NT2/D1 (cell line): ENCODE results near the gene SGCD.

Experiments
- DNase-seq: peaks from one replicate; pipeline ENCODE4 v3.0.0-alpha.2; 2011; ENCODE audit warnings: low read depth, low spot score
- H3K27me3 ChIP-seq: 2 replicates; pipeline ENCODE4 v1.6.0; 2011; ENCODE audit warnings: mild to moderate bottlenecking; ENCODE audit not compliant: insufficient read length, insufficient read depth
- H3K36me3 ChIP-seq: 2 replicates; pipeline ENCODE4 v1.6.1; 2011; ENCODE audit warnings: mild to moderate bottlenecking, low read length, mixed read lengths; ENCODE audit not compliant: insufficient read depth, insufficient read length
- H3K4me1 ChIP-seq: 2 replicates; pipeline ENCODE4 v1.5.1; 2011; ENCODE audit not compliant: insufficient read depth, insufficient read length
- H3K4me3 ChIP-seq: 2 replicates; pipeline ENCODE4 v1.5.1; 2011; ENCODE audit warnings: low read depth; ENCODE audit not compliant: insufficient read length
- H3K9ac ChIP-seq: 2 replicates; pipeline ENCODE4 v1.6.0; 2011; ENCODE audit warnings: low read depth; ENCODE audit not compliant: insufficient read length
- H3K9me3 ChIP-seq: 2 replicates; pipeline ENCODE4 v1.5.1; 2011; ENCODE audit warnings: mild to moderate bottlenecking, low read length; ENCODE audit not compliant: insufficient read depth
- SUZ12 ChIP-seq: IDR thresholded peaks from 2 replicates; pipeline ENCODE4 v1.6.1; 2011; ENCODE audit not compliant: insufficient read length, insufficient read depth; ENCODE audit errors: extremely low read depth
- YY1 ChIP-seq: IDR thresholded peaks from 2 replicates; pipeline ENCODE4 v1.6.1; 2011; ENCODE audit not compliant: insufficient read length, insufficient read depth
- ZNF274 ChIP-seq: IDR thresholded peaks from 2 replicates; pipeline ENCODE4 v1.6.1; 2011; ENCODE audit warnings: mild to moderate bottlenecking, low read depth, low read length

Gene SGCD

DNA sequence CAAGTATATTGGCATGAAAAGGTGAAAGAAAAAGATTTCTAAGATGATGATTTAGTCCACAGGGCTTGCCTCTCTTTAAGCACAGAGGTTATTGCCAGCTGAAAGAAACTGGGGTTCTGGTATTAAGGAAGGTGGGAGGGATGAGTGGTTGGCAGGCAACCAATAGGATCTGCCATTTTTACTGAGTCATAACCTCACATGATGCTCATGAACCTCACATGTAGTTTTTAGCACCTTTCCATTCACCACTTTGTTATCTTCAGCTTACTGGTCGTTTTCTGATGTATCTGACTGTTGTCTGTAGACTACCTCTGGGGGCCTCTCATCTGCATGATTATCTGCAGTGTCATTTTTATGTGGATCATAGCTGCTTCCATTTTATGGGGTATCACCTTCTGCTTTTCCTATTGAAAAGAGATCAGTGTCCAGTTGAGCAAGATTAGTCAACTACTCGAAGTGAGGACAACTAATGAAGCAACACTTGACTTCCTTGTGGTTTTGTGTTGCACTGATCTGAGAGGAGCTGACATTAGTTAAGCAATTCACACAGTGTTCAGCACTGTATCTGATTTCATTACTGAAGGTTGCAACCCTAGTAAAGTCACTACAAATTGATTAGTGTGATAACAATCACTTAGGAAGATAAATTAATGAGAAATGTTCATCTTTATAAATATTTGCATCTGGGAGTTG is 186.3 kb downstream of the SGCD start:
- TF ChIP-seq ZNF274 (no peak), YY1 (no peak), SUZ12 (no peak)
- DNase-seq = no peak

GRCh38 chr5:156515121-156515520 is 188.2 kb downstream of the SGCD start:
- TF ChIP-seq ZNF274 (no peak), YY1 (no peak), SUZ12 (no peak)
- H3K9ac ChIP-seq = no peak overlapping the region
- H3K4me3 ChIP-seq = no peak overlapping the region
- no peaks in the 10 kb centered on the region for H3K27me3 ChIP-seq
- no peaks in the 10 kb centered on the region for H3K4me1 ChIP-seq
- H3K36me3 ChIP-seq = no peaks in the 10 kb centered on the region
- no peaks in the 10 kb centered on the region for H3K9me3 ChIP-seq
- no peak for DNase-seq

More for the DNA sequence above, 186.3 kb downstream of the SGCD start:
- no peak overlapping the region for H3K4me3 ChIP-seq
- no peaks in the 10 kb centered on the region for H3K27me3 ChIP-seq
- H3K9ac ChIP-seq = no peak overlapping the region
- no peaks in the 10 kb centered on the region for H3K36me3 ChIP-seq
- H3K4me1 ChIP-seq = no peaks in the 10 kb centered on the region
- H3K9me3 ChIP-seq = no peaks in the 10 kb centered on the region

DNA sequence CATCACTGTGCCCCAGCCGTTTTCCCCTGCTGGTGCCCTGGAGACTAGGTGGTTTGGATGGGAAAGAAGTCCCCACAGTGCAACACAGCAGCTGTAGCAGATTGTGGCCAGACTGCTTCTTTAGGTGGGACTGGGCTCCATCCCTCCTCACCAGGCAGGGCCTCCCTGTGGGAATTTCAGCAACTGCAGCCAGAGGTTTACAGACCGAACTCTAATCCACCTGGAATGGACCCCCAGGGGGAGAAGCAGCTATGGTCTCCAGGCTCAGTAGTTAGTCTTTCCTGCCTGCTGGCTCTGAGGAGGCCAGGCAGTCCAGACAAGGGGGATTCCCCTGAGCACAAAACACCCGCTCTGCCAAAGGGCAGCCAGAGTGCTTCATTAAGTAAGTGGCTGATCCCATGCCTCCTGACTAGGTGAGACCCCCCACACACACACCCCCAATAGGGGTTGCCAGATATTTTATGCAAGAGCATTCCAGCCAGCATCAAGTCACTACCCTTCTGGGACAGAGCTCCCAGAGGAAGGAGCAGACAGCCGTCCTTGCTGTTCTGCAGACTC is 188.9 kb downstream of the SGCD start:
- Histone ChIP-seq H3K4me3 (no peak overlapping the region), H3K9me3 (no peaks in the 10 kb centered on the region), H3K4me1 (no peaks in the 10 kb centered on the region), H3K27me3 (no peaks in the 10 kb centered on the region), H3K9ac (no peak overlapping the region), H3K36me3 (no peaks in the 10 kb centered on the region)
- no peak for DNase-seq
- TF ChIP-seq SUZ12 (no peak), ZNF274 (no peak), YY1 (no peak)

DNA sequence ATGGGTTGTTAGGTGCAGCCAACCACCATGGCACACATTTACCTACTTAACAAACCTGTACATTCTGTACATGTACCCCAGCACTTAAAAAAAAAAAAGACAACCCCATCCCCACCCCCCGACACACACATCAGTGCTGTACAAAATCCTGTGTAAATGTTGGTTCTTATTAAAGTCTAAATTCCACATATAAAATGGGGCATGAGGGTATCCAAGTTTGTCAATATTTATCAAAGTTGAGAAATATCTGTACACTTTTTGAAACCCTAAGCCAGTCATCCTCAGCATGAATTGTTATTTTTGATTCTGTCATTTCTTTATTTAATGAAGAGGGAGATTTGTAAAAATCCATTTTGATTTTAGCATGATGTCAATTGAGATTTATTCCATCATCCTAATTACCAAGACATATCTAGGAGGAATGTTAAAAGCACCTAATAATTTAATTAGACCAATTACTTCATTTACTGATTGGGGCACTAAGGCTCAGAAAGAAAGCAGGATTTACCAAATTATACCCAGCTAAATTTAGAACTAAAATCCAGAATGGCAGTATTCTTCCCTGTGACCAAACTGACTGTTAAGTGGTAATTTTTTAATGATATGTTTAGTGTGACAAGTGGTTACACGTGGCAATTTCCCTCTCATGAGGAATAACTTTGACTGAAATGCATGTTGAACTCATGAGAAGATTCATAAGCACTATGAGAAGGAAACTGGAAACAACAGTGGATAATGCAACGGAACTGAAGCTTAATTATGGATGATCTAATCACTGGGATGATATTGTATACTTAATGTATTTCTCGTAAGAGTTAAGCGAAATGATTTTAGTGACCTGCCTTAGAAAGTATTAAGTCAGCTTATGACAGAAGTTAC is 195.9 kb downstream of the SGCD start:
- Histone ChIP-seq H3K9me3 (no peaks in the 10 kb centered on the region), H3K4me3 (no peak overlapping the region), H3K36me3 (no peaks in the 10 kb centered on the region), H3K9ac (no peak overlapping the region), H3K27me3 (no peaks in the 10 kb centered on the region), H3K4me1 (no peaks in the 10 kb centered on the region)
- TF ChIP-seq SUZ12 = no peak
- TF ChIP-seq YY1 = no peak
- no peak for TF ChIP-seq ZNF274
- DNase-seq = no peak

GRCh38 chr5:156523607-156524006 is 196.6 kb downstream of the SGCD start:
- no peaks in the 10 kb centered on the region for H3K27me3 ChIP-seq
- no peak overlapping the region for H3K4me3 ChIP-seq
- no peaks in the 10 kb centered on the region for H3K4me1 ChIP-seq
- no peaks in the 10 kb centered on the region for H3K36me3 ChIP-seq
- TF ChIP-seq SUZ12 (no peak), YY1 (no peak), ZNF274 (no peak)
- H3K9ac ChIP-seq = no peak overlapping the region
- H3K9me3 ChIP-seq = no peaks in the 10 kb centered on the region
- no peak for DNase-seq

DNA sequence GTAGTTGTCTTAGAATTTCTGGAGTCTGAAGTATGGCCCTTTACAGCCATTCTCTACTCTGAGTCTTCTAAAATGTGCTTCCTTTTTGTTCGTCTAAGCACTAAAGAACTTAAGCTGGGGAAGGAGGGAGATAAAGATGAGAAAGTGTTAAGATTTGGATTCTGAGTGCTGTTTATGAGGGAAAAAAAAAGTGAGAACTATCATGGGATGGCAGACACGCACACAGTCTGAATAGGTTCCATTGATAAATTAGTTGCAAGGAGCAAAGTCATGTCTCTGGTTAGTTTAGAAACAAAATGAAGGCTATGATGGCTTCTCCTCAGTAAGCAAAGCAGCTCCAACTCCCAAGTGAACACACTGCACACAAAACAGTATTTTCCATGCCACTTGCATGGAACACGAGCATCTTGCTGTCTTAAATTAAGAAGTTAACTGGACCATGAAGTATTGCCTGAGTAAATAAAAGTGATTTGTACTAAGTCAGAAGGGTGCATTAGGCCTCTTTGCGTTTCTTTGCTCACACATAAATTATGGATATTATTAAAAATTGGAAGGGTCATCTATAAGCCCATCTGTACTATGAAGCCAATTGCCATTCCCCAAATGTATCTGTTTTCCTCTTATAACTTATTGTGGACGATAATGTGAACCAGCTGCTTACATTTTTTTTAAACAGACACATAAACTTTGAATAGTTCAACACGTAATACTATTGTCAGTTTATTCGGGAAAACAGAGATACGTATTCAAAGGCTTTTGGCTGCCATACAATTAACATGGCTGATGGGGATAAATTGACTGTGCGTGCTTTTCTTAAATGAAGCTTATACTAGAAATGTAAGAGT is 199.3 kb downstream of the SGCD start:
- H3K4me3 ChIP-seq = no peak overlapping the region
- TF ChIP-seq ZNF274 (no peak), YY1 (no peak), SUZ12 (no peak)
- no peaks in the 10 kb centered on the region for H3K27me3 ChIP-seq
- no peaks in the 10 kb centered on the region for H3K36me3 ChIP-seq
- no peaks in the 10 kb centered on the region for H3K4me1 ChIP-seq
- no peak overlapping the region for H3K9ac ChIP-seq
- H3K9me3 ChIP-seq = no peaks in the 10 kb centered on the region
- DNase-seq = no peak

DNA sequence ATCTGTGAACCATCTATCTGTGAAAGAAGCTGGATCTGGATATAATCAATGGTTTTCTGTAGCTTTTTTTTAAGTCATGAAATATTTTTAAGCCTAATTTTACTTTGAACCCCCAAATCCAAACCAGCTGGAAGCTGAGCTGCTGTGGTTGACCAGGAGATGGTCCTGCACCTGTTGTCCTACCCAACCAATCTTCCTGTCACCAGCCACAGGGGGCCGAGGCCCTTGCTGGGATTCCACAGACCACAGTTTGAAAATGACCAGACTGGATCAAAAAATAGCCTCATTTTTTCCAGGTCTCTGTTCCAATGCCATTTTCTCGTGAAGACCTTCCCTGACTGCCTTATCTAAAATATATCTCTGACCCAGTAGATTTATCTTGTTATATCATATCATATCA is 200.6 kb downstream of the SGCD start:
- no peaks in the 10 kb centered on the region for H3K9me3 ChIP-seq
- TF ChIP-seq SUZ12 (no peak), ZNF274 (no peak), YY1 (no peak)
- no peak overlapping the region for H3K9ac ChIP-seq
- no peaks in the 10 kb centered on the region for H3K27me3 ChIP-seq
- DNase-seq = no peak
- H3K36me3 ChIP-seq = no peaks in the 10 kb centered on the region
- no peak overlapping the region for H3K4me3 ChIP-seq
- no peaks in the 10 kb centered on the region for H3K4me1 ChIP-seq
